ENCODE data around the gene LYPD3.
"Not testable (repeated sequence)": the region's sequence is repeated elsewhere in the genome, so short reads cannot be mapped to it uniquely, and the experiment has no call there.

LYPD3 gene

DNA sequence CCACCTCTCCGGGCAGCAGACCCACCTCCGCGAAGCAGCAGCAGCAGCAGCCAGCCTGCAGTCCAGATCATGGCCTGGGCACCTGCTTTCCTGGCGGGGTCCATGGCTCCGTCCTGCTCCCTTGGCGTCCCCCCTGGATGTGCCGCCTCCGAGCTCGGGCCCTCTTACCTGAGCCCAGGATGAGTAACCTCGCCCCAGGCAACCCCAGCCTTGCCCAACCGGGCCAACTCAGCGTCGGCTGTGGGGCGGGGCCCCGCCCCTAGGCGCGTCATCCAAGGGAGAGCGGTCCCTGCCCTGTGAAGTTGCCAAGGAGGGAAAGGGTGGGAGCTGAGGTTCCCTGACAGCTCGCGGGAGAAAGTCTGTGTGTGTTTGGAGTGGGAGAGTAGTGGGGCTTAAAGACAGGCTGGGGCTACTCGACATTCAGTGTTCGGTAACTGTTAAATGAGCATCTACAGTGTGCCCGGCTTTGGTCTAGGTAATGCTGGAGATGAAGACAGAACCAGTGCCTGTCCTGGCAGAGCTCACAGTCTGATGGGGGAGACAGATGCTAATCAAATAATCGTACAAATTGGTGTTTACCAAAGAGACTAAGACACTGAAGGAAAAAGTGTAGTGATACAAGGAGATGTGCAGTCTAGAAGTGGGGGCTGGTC is at the start of gene LYPD3:
Gene LYPD3 (minus strand): TSS at position 141 of the 653 bp plus-strand sequence. CDS start 37 bp downstream, at position 104.
- no peak for DNase-seq

DNA sequence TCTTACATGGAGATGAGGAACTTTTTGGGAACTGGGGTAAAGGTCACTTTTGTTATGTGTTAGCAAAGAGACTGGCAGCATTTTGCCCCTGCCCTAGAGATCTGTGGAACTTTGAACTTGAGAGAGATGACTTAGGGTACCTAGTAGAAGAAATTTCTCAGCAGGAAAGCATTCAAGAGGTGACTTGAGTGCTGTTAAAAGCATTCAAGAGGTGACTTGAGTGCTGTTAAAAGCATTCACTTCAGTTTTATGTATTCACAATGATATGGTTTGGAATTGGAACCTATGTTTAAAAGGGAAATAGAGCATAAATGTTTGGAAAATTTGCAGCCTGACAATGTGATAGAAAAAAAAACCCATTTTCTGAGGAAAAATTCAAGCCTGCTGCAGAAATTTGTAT is 47.0 kb upstream of the LYPD3 start:
- DNase-seq, result not testable (repeated sequence)

DNA sequence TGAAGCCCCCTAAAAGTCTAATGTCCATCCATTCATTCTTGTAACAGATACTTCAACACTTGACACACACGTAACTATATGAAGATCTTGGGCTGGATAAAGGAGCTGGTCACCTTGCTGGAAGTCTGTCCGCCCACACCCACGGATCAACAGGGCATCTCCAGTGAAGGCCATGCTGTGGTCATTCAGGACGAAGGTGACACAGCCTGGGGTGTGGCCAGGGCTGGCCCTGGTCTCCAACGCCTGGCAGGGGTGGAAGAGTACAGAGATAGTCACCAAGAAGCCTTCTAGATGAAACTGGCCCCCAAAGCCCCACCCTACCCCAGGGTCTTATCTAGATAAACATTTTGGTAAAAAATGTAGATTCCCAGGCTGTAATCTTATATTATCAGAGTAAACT is 45.9 kb upstream of the LYPD3 start:
- no peak for DNase-seq

DNA sequence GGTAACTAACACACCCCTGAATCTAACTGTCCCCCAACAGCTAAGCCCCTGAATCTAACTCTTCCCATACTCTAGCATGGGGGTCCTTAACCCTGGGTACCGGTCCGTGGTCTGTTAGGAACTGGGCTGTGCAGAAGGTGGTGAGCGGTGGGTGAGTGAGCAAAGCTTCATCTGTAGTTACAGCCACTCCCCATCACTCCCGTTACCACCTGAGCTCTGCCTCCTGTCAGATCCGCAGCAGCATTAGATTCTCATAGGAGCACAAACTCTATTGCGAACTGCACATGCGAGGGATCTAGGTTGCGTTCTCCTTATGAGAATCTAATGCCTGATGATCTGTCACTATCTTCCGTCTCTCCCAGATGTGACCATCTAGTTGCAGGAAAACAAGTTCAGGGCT is 45.3 kb upstream of the LYPD3 start:
- no peak for DNase-seq

DNA sequence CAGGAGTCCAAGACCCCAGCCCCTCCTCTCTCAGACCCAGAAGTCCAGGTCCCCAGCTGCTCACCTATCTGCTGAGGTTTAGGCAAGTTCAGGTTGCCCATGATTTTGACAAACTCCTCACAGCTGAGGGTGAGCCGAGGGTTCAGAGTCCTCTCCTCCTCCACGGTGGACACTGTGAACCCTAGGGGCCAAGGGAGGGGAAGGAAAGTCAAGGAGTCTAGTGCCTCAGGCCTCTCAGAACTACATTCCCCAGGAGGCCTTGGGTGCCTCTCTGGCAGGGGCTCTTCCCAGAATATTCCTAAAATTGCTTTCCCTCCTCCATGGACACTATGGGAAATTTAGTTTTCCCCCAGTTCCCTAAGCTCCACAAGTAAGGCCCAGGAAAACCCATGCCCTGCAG is 42.5 kb upstream of the LYPD3 start:
- DNase-seq, result no peak

DNA sequence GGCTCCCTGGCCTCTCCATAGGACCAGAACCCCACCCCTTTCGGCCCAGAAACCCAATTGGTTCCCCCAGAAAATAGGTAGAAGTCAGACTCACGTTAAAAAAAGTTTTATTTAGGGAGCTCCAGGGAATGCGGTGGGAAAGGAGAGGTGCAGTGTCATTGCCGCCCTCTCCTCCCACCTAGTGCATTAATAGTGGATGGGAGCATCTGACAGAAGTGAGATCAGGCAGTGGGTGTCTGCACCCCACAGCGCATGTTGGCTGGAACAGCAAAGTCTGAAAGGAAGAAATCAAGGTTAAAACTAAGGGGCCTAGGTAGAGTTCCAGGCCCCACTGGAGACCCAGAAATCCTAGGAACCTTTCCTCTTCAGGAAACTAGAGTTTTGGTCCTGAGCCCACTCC is 41.2 kb upstream of the LYPD3 start:
- DNase-seq, result no peak

DNA sequence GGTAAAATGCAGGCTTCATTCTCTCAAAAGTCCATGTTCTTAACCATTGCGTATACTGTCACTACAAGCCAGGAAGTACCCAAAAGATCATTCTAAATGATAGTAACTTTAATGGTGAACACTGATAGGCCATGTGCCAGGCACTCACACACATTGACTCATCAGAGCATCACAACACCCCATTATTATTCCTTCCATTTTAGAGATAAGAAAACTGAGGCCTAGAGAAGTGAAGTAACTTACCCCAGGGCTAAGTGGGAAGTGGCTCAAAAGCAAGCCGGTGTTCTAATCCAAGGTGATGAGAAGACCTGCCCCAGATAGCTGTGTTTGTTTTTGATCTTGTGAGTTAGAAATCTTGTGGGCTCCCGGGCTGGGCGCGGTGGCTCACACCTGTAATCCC is 40.5 kb upstream of the LYPD3 start:
- DNase-seq, result no peak

DNA sequence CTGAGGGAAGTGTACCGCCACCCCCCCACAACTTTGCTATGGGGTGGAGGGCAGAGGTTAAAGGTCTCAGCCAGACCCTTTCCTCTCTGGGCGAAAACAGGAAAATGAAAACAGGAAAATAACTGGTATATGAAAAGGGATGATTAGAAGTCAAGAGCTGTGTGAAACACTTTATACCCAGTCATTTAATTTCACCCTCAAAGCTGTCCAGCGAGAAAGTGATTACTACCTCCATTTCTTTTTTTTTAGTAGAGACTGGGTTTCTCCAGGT is 39.7 kb upstream of the LYPD3 start:
- DNase-seq, result no peak

DNA sequence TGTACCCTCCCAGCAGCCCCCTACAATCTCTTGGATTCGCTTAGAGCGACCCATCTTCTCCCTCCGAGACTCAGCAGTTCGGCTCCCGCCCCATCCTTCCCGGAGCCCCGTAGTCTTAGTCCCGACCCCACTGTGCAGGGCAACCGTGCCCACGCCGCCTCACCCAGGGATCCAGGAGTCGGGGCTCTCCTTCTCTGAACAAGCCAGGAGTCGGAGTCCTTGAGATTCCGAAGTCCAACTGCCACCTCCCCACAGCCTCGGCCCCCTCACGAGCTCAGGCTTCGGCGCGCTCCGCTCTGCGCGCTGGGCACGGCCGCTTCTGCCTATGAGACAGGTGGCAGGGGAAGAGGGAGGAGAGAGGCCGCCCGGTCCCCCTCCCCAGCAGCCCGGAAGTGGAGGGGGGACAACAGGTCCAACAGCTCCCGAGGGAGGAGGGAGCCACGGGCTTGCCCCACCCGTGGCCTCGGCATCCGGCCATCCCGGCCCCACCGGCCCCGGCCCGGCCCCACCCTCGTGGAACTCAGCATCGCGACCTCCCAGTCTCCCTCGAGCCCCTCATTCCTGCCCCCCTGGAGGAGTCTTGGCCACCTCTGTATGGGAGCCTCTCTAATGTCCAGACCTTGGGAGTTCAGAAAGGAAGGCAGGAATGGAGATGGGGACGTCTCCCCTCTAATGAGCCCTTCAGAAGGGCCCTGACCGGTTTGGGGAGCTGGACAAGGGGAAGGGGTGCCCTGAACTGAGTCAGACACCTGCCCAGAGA is 39.2 kb upstream of the LYPD3 start, which contains the start of gene PHLDB3:
Gene PHLDB3 (minus strand): TSS at position 321 of the 760 bp plus-strand sequence. CDS start 628 bp downstream, outside the sequence.
- DNase-seq, result peak; percentile 67 to 69

DNA sequence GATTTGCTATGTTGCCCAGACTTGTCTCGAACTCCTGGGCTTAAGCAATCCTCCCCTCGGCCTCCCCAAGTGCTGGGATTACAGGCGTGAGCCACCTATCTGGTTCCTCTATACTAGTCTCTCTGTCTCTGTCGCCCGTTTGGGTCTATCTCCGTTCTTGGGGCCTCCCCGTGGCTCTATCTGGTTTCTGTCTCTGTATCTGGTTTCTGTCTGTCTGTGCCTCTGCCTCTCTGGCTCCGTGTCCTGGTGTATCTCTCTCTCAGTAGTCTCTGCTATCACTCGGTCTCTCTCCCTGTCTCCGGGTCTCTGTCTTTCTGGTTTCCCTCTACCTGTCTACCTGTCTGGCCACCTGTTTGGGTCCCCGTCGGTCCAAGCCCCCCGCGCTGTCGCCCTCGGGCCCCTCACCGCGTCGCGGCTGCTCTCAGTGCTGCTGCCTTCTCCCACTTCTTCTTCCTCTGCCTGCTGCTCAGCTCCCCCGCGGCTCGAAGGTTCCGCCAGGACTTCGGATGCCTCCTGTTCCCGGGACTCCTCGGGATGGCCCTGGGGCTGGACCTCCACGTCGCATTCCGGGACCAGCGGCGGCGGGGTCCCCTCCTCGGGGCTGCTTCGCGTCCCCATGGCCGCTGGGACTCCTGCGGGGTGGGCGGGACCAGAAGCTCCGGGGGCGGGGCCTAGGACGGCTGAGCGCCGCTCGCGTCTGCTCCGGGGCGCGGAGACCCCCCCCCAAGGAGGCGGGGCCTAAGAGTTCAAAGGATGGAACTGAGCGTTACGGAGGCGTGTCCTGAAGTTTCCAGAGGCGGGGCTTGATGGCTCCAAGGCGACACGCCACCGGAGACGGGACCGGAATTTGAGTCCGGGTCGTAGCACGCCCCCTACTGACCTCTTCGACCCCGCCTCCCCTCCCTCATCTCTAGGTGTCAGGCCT is 38.4 kb upstream of the LYPD3 start:
- DNase-seq, result peak; percentile 92 to 94

DNA sequence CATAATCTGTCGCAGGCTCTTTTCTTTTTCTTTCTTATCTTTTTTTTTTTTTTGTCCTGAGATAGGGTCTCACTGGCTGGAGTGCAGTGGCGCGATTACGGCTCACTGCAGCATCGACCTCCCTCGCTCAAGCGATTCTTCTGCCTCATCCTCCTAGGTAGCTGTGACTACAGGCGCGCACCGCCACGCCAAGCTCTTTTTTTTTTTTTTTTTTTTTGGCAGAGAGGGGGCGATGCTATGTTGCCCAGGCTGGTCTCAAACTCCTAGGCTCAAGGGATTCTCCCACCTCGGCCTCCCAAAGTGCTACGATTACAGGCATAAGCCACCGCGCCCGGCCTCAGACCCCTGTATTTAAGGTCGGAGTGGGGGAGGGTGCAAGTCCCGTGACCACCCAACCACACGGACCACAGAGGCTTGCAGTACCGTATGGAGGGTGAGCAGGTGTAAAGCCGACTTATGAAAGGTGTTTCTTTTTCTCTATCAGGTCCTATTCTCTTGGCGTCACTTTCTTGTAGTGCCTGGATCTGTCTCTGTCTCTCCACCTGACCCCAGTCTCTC is 37.1 kb upstream of the LYPD3 start:
- DNase-seq, result no peak

DNA sequence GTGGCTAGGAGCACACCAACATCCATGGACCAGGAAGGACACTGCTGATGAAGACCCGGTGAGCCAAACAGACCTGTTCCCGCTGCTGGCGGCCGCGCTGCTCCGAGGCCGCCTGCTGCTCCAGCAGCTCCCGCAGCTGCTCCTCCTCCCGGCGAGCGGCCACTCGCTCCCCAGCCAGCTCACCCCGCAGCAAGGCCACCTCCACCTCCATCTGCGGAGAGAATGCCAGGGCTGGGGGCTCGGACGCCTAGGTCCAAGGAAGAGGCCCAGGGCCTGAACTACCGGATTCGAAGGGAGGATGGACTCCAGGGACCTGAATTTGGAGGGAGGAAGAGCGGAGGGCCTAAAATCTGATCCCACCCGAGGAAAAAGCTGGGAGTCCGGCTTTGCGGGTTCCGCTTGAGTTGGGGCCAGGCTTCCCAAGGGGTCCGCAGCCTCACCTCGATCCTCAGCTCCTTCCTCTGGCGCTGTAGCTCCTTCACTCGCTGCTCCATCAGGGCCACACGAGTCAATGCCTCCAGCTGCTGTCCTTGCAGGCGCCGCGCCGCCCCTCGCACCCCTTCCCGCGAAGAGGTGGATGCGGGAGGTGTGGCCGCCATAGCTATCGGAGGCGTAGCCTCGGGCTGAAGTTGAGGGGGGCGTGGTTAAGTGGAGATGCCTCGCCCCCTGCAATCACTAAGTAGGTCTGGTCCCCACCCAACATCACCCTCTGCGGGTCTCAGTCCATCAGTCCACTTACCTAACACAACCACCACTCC is 36.4 kb upstream of the LYPD3 start:
- DNase-seq, result no peak

DNA sequence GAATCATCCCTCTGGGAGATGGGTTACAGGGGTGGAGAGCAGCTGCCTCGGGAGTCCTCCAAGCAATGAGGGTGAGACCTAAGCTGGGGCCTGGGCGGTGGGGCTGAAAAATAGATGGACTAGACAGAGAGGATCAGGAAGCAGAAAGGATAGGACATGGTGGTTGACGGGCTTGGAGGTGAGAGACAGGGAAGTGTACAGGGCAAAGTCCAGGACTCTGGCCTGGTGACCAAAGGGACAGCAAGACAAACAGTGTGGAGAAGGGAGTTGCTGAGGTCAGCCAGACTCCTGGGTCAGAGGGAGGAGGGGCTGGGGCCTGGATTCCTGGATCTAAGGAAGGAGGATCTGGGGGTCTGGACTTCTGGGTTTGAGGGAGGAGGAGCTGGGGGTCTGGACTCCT is 33.6 kb upstream of the LYPD3 start:
- DNase-seq, result no peak

DNA sequence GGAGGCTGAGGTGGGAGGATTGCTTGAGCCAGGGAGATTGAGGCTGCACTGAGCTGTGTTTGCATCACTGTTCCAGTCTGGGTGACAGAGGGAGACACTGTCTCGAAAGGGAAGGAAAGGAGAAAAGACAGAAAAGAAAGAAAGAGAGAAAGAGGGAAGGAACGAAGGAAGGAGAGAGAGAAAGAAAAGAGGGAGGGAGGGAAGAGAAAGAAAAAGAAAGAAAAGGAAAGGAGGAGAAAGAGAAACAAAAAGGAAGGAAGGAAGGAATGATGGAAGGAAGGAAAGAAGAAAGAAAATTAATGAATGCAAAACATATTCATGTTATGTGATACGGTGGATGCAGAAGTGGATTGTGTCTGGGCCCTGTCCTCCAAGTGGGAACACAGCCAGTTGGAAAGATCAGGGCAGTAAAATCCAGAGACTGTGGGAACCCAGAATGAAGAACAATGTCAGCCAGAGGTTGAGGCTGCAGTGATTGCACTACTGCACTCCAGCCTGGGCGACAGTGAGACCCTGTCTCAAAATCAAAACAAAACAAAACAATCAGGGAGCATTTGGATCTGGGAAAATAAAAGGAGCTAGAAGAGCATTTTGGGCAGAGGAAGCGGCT is 32.9 kb upstream of the LYPD3 start:
- no peak for DNase-seq

DNA sequence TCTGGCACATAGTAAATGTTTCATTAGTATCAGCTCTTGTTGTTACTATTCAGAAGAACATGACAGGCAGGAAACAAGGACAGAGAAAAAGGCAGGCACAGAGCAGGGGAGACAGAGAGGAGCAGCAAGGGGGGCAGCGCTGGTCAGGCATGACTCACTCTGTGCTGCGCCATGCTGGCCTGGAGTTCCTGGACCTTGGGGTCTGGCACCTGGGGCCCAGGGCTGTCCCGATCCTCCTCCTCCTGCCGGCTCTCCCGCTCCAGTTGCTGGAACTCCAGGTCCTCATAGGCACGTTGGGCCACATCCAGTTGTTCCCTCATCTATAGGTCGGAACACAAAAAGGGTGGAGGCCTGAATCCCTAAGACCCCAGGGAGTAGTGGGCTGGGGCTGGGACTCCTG is 31.6 kb upstream of the LYPD3 start:
- no peak for DNase-seq

DNA sequence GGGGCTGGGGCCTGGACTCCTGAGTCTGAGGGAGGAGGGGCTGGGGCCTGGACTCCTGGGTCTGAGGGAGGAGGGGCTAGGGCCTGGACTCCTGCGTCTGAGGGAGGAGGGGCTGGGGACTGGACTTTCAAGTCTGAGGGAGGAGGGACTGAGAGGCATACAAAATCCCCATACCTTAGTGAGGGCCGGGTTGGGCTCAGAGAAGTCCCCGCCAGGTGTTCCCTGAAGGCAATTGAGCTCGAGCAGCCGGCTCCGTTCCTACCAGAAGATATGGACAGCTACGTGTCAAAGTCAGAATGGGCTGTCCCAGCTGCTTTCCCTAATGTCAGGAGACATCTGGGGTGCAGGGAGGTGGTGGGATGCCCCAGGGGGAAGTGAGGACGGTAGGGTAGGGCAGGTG is 29.7 kb upstream of the LYPD3 start:
- no peak for DNase-seq

DNA sequence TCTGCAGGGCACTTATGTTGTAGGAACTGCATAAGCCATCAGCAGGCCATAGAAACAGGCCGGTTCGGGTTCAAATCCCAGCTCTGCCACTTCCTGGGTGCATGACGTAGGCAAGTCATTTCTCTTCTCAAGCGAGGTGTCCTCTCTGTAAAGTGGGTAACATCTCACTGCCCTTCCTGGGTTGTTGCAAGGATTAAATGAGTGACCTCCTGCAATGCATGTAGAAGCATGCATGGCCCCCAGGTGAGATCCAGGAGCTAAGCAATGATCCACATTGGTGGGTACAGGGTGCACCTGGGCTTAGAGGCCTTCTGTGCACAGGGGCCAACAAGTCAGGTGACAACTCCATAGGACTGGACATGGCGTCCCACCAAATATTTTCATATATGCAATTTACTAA is 25.4 kb upstream of the LYPD3 start:
- no peak for DNase-seq

DNA sequence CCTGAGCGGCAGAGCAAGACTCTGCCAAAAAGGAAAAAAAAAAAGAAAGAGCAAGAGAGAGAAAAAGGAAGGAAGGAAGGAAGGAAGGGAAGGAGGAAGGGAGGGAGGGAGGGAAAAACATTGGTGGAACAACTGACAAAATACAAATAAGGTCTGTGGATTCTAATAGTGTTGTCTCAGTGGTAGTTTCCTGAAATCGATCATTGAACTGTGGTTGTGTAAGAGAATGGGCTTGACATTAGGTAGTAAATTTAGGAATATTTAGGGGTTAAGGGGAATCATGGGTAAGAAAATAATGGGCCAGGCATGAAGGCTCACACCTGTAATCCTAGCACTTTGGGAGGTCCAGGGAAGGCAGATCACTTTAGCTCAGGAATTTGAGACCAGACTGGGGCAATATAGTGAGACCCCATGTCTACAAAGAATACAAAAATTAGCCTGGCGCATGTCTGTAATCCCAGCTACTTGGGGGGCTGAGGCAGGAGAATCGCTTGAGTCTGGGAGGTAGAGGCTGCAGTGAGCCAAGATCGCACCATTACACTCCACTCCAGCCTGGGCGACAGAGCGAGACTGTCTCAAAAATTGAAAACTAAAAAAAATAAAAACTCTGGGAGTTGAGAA is 24.7 kb upstream of the LYPD3 start:
- no peak for DNase-seq

DNA sequence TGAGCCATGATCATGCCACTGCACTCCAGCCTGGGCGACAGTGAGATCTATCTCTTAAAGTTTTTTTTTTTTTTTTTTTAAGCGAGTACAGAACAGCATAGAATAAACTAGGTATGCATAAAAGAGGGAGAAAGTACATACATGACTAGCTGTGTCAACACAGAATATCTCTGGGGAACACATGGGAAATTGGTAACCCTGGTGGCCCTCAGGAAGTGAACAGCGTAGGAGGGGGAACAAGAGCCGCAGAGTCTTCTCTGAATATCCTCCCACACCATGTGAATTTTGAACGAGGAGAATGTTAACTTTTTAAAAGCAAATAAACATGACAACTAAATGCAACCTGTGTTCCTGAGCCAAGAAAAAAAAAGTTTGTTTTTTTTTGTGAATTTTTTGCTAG is 23.9 kb upstream of the LYPD3 start:
- DNase-seq, result no peak

DNA sequence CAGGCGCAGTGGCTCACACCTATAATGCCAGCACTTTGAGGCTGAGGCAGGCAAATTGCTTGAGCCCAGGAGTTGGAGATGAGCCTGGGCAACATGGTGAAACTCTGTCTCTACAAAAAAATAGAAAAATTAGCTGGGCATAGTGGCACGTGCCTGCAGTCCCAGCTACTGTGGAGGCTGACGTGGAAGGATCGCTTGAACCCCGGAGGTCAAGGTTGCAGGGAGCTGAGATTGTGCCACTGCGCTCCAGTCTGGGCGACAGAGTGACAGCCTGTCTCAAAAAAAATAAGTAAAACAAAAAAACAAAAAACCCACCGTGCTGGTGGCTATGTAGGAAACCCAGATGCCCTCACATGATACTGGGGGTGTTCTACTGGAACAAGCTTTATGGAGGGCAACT is 22.8 kb upstream of the LYPD3 start:
- no peak for DNase-seq

DNA sequence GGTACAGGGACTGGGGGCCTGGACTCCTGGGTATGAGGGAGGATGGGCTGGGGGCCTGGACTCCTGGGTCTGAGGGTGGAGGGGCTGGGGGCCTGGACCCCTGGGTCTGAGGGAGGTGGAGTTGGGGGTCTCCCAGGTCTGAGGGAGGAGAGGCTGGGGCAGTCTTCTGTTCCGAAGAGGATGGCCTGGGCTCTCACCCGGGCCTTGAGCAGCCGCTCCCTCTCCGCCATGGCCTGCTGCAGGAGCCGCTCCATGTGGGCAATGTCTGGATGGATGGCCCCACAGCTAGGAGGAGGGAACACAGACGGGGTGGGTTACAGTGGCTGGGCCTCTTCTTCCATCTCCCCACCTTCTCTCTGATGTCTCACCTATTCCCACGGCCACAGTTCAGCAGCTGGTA is 21.0 kb upstream of the LYPD3 start:
- DNase-seq, result no peak

DNA sequence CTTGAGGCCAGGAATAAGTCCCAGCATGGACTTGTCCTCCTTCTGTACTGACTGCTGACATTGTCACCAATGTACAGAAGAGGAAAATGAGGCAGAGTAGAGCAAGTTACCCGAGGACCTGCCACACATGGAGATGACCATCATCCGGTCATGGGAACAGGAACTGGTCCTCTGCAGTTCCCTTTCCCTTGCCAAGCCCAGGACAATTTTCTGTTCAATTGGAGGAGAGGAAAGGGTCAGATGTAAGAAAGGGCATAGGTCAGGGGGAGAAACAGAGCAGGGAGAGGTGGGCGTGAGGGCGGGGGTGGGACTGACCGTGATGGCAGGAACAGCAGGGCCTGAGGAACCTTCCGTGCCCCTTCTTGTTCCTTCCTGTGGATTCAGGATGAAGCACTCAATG is 20.5 kb upstream of the LYPD3 start:
- DNase-seq, result no peak
